ENCODE results near the gene ATP13A2.
A peak's percentile ranks its signal among the peaks of the same experiment; 100 is the strongest.

The ATP13A2 gene

DNA sequence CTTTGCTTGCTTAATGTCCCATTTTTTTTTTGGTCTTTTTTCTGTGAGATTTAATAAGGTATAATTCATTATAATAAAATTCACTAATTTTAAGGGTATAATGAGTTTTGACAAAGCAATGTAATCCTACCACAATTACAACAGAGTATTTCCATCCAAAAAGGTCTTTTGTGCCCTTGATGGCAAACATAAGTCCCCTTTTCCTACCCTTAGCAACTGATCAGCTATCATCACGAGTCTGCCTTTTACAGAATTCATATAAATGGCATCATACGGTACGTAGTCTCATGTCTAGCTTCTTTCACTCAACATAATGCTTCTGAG, 34.6 kb upstream of the ATP13A2 start:
- Mint-ChIP-seq H3K36me3 (peaks cover 15 to 27% of the 10 kb centered on the region in 2 donors), H3K4me3 (no peak overlapping the region)

DNA sequence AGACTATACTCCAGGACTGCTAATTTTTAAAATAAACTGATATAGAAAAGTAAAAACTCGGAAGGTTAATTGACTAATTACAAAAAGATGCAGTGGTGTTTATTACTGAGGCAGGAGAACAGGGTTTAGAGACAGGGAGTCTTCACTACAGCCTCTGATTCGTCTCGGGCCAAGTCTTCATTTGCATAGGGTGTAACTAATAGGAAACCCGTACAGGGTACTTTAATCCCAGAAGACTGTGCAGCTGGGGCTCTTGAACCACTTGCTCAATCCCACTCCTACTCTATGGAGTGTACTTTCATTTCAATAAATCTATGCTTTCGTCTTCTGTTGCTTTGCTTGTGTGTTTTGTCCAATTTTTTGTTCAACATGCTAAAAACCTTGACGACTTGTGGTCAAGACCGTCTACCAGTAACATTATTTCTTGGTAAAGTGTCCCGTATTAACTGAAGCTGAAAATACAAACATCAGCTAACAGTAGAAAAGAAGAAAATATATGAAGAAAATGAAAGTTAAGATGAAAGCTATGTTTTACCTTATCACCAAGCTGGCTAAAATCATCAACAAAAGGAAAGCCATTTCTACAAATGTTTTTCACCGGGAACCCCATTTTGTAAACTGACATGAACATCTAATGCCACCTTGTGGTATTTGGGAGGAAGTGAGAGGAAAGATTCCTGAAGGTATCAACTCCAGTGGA, 34.1 kb upstream of the ATP13A2 start:
- no peak for DNase-seq
- H3K36me3 Mint-ChIP-seq: peaks cover 13 to 24% of the 10 kb centered on the region in 2 donors

More for the DNA sequence above, 34.6 kb upstream of the ATP13A2 start:
- Mint-ChIP-seq H3K27me3 (no peaks in the 10 kb centered on the region), H3K27ac (no peak overlapping the region), H3K4me1 (peaks cover 12 to 16% of the 10 kb centered on the region in 2 donors), H3K9me3 (no peaks in the 10 kb centered on the region)
- ATAC-seq (replicated peaks): no peak
- DNase-seq: no peak

DNA sequence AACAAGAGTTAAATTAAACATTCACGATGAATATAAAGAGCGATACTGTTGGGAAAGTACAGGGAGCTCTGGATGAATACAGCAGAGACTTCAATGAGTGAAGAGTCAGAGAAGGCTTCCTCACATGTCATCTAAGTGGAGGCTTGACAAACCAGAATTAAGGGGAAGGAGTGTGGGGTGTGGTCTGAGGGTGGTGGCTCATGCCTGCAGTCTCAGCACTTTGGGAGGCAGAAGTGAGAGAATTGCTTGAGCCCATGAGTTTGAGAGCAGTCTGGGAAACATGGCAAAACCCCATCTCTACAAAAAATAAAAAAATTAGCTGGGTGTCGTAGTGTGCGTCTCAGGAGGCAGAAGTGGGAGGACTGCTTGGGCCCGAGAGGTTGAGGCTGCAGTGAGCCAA, 33.4 kb upstream of the ATP13A2 start:
- H3K4me1 Mint-ChIP-seq: peaks cover 9 to 12% of the 10 kb centered on the region in 2 donors

More for the DNA sequence above, 34.1 kb upstream of the ATP13A2 start:
- no peaks in the 10 kb centered on the region for H3K9me3 Mint-ChIP-seq
- ATAC-seq (replicated peaks): no peak
- no peaks in the 10 kb centered on the region for H3K27me3 Mint-ChIP-seq
- peak overlapping the region in 1 of 2 donors; percentile 21 for H3K4me3 Mint-ChIP-seq
- H3K4me1 Mint-ChIP-seq: peaks cover 9 to 12% of the 10 kb centered on the region in 2 donors
- H3K27ac Mint-ChIP-seq: no peak overlapping the region

DNA sequence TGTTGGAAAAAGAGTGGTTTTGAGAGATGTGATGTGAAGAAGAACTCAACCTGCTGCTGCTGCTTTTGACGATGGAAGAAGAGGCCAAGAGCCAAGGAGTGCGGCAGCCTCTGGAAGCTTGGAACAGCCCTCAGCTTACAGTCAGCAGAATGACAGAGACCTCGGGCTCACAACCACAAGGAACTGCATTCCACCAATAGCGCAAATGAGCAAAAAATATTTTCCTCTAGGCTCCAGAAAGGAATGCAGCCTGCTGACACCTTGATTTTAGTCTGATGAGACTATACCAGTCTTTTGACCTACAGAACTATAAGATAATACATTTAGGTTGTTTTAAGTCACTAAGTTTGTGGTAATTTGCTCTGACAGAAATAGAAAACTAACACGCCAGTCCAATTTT, 31.9 kb upstream of the ATP13A2 start:
- no peak overlapping the region for H3K4me3 Mint-ChIP-seq
- peaks cover 17 to 32% of the 10 kb centered on the region in 2 donors for H3K36me3 Mint-ChIP-seq
- no peaks in the 10 kb centered on the region for H3K27me3 Mint-ChIP-seq
- H3K9me3 Mint-ChIP-seq: no peaks in the 10 kb centered on the region
- no peak overlapping the region for H3K27ac Mint-ChIP-seq
- DNase-seq: no peak
- H3K4me1 Mint-ChIP-seq: peaks cover 9 to 12% of the 10 kb centered on the region in 2 donors
- ATAC-seq (replicated peaks): no peak

More for the DNA sequence above, 33.4 kb upstream of the ATP13A2 start:
- Mint-ChIP-seq H3K36me3 (peaks cover 16 to 27% of the 10 kb centered on the region in 2 donors), H3K27ac (peak overlapping the region; percentile 62), H3K9me3 (no peaks in the 10 kb centered on the region), H3K27me3 (no peaks in the 10 kb centered on the region), H3K4me3 (no peak overlapping the region)
- ATAC-seq (replicated peaks) (peak in 1 of 2 donors; percentile 20), DNase-seq (no peak)

DNA sequence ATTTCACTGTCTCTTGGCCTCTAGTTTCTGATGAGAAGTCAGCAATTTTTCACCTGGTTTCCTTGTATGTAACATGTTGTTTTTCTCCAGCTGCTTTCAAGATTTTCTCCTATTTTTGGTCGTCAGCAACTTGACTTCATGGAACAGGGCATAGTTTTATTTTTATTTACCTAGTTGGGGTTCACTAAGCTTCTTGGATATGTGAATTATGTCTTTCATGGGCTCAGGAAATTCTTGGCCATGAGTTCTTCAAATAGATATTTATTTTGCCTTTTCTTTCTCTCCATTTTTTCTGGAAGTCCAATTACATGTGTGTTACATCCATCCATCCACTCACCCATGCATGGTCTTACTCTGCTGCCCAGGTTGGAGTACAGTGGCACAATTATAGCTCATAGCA, 28.4 kb upstream of the ATP13A2 start:
- Mint-ChIP-seq H3K27me3 (no peaks in the 10 kb centered on the region), H3K4me1 (peaks cover 5 to 9% of the 10 kb centered on the region in 2 donors), H3K4me3 (no peak overlapping the region), H3K27ac (no peak overlapping the region), H3K9me3 (no peaks in the 10 kb centered on the region), H3K36me3 (peaks cover 20 to 28% of the 10 kb centered on the region in 2 donors)
- ATAC-seq (replicated peaks) (no peak), DNase-seq (no peak)

DNA sequence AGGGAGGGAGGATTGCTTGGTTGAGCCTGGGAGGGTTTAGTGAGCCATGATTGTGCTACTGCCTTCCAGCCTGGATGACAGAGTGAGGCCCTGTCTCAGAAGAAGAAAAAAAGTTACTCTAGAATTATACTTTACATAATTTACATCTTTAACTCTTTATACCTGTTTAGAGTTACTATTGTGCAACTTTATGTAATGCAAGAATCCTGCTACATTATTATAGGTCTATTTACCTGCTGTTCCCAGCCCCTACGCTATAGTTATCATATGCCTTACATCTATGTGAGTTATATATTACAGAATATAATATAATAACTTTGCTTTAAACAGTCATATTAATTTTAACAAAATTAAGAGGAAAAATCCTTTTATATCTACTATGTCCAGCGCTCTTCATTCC, 27.8 kb upstream of the ATP13A2 start:
- H3K4me1 Mint-ChIP-seq: peaks cover 3 to 6% of the 10 kb centered on the region in 2 donors
- peaks cover 18 to 25% of the 10 kb centered on the region in 2 donors for H3K36me3 Mint-ChIP-seq
- ATAC-seq (replicated peaks) (no peak), DNase-seq (no peak)
- H3K4me3 Mint-ChIP-seq: no peak overlapping the region
- H3K9me3 Mint-ChIP-seq: no peaks in the 10 kb centered on the region
- no peaks in the 10 kb centered on the region for H3K27me3 Mint-ChIP-seq
- H3K27ac Mint-ChIP-seq: no peak overlapping the region

DNA sequence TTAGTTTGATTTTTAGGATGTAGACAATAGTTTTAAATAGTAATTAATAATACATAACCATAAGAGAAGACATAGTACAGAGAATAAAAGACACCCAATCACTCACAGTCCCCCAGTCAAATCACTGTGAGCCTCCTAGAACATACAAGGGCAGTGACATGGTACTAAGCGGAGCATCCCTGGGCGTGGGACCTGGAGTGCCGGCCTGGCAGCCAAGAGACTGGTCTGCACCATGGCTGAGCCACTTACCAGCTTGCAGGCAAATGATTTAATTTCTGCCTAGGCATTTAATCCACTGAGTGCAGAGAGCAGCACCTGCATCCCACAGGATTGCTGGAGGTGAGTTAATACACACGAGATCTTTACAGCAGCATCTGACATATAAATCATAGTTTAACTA, 21.8 kb upstream of the ATP13A2 start:
- Mint-ChIP-seq H3K27me3 (no peaks in the 10 kb centered on the region), H3K36me3 (peaks cover 14 to 16% of the 10 kb centered on the region in 2 donors), H3K4me3 (no peak overlapping the region), H3K27ac (no peak overlapping the region), H3K4me1 (peaks cover 3 to 4% of the 10 kb centered on the region in 2 donors), H3K9me3 (no peaks in the 10 kb centered on the region)
- no peak for ATAC-seq (replicated peaks)
- DNase-seq: no peak

DNA sequence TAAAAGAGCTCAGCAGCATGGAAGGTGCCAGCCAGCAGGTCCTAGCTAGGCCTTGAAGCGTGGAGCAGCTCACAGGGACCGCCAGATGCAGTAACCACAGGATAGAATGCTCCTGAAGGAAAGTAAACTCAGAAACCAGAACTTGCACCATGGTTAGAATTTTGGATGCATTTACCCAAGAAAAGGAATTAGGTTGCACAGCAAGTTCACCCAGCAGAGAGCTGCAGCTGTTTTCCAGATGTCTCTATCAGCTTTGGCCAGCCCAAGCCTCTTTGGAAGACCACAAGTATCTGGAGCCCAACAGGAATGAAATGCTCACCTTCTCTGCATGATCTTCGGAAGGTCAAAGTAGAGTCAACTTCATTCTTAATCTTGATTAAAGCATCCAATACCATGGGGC, 21.0 kb upstream of the ATP13A2 start:
- no peak for ATAC-seq (replicated peaks)
- Mint-ChIP-seq H3K27ac (no peak overlapping the region), H3K36me3 (peaks cover 15 to 18% of the 10 kb centered on the region in 2 donors), H3K27me3 (no peaks in the 10 kb centered on the region), H3K4me3 (no peak overlapping the region), H3K9me3 (no peaks in the 10 kb centered on the region), H3K4me1 (no peaks in the 10 kb centered on the region)
- no peak for DNase-seq

DNA sequence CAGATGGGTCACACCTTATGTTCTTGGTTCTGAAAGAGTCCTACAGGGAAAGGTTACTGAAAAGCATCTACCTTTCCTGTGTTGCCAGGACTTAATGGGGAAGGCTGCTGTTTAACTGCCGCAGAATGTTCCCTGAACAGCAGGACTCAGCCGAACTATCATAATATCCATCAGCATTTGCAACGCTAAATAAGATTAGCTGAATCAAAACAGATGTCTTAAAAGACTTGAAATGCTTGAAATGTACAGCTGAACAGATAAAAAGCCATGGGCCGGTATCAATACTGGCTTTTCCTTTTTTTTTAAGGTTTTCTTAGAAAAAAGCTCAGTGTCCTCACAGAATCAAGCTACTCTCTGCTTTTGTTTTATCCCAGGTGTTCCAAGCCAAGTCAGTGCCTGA, 19.7 kb upstream of the ATP13A2 start:
- Mint-ChIP-seq H3K9me3 (no peaks in the 10 kb centered on the region), H3K27me3 (no peaks in the 10 kb centered on the region), H3K4me1 (no peaks in the 10 kb centered on the region), H3K27ac (no peak overlapping the region), H3K4me3 (no peak overlapping the region), H3K36me3 (peaks cover 21 to 26% of the 10 kb centered on the region in 2 donors)
- DNase-seq (no peak), ATAC-seq (replicated peaks) (no peak)

DNA sequence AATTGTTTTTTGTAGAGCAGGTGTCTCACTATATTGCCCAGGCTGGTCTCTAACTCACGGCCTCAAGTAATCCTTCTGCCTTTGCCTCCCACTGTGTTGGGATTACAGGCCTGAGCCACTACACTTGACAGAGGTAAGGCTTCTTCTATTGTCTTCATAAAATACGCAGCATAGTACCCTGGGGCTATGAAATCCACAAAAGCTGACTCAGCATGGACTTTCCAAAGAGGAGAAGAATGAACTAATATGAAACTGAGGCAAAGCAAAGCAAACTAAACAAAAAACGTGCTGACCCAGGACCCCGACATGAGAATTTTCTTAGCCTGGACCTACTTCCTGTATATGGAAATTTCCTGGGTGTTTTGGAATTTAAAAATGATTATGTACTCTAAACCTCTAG, 18.5 kb upstream of the ATP13A2 start:
- no peaks in the 10 kb centered on the region for H3K4me1 Mint-ChIP-seq
- H3K9me3 Mint-ChIP-seq: no peaks in the 10 kb centered on the region
- H3K27me3 Mint-ChIP-seq: no peaks in the 10 kb centered on the region
- no peak overlapping the region for H3K4me3 Mint-ChIP-seq
- DNase-seq: no peak
- ATAC-seq (replicated peaks): no peak
- H3K36me3 Mint-ChIP-seq: peaks cover 26% of the 10 kb centered on the region in 2 donors
- no peak overlapping the region for H3K27ac Mint-ChIP-seq

DNA sequence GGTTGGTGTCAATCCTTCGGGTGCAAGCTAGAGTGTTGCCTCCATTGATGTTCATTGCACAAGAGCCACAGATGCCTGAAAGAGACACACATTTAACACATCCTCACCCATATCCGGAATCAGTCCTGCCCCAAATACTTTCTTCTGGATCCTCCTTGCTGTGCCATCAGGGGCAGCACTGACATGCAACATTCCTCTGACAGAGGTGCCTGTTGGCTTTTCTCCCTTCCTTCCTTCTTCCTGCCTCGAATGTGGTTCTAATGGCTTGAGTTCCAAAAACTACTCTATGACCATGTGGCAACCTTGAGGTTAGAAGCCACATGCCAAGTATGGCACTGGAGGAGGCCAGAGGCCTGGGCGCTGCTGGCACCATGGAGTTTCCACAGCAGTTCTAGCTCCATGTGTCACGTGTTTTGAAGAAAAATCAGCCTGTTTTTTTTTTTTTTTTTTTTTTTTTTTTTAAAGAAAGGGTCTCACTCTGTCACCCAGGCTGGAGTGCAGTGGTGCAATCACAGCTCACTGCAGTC, 17.0 kb upstream of the ATP13A2 start:
- H3K27me3 Mint-ChIP-seq: no peaks in the 10 kb centered on the region
- H3K27ac Mint-ChIP-seq: no peak overlapping the region
- H3K9me3 Mint-ChIP-seq: no peaks in the 10 kb centered on the region
- DNase-seq (no peak), ATAC-seq (replicated peaks) (no peak)
- peaks cover 3 to 4% of the 10 kb centered on the region in 2 donors for H3K4me1 Mint-ChIP-seq
- peaks cover 22 to 36% of the 10 kb centered on the region in 2 donors for H3K36me3 Mint-ChIP-seq
- H3K4me3 Mint-ChIP-seq: no peak overlapping the region

DNA sequence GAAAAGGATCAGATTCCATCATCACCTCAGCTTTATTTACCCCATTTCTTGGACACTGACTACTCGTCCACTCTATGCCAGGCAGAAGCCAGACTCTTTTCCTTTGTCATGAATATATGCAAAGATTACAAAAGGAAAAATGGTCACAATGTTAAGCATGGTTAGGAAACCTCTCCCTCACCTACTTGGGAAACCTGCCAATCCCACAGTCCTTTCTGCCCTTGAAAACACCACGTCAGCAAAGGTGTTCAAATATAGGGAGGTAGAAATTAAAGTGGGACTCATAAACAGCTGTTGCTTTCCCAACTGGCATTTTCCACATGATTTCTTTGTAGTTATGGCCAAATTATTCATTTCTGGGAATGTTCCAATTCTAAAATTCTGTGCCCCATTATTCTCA, 16.2 kb upstream of the ATP13A2 start:
- Mint-ChIP-seq H3K36me3 (peaks cover 20 to 44% of the 10 kb centered on the region in 2 donors), H3K9me3 (no peaks in the 10 kb centered on the region), H3K4me1 (peaks cover 10 to 12% of the 10 kb centered on the region in 2 donors), H3K27me3 (no peaks in the 10 kb centered on the region), H3K4me3 (no peak overlapping the region), H3K27ac (no peak overlapping the region)
- ATAC-seq (replicated peaks) (no peak), DNase-seq (no peak)

DNA sequence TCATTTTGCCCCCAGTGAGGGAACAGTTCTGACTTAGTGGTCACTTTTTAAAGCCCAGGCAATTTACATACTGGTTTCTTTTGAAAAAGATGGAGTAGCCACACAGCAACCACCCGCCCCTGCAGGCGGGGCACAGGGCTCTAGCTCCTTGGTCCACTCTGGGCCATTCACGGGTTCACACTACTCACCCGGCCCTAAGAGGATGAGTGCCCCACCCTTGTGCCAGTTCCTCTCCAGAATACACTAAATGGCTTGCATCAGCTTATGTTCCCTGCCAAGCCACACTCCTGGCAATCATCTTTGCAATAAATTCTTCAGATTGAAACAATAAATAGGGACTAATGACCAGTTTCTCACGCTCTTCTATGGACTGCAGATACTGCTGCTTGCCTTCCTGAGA, 15.7 kb upstream of the ATP13A2 start:
- Mint-ChIP-seq H3K27me3 (no peaks in the 10 kb centered on the region), H3K4me3 (no peak overlapping the region), H3K36me3 (peaks cover 20 to 47% of the 10 kb centered on the region in 2 donors), H3K4me1 (peaks cover 11 to 14% of the 10 kb centered on the region in 2 donors), H3K27ac (no peak overlapping the region), H3K9me3 (no peaks in the 10 kb centered on the region)
- DNase-seq: no peak
- ATAC-seq (replicated peaks): no peak

DNA sequence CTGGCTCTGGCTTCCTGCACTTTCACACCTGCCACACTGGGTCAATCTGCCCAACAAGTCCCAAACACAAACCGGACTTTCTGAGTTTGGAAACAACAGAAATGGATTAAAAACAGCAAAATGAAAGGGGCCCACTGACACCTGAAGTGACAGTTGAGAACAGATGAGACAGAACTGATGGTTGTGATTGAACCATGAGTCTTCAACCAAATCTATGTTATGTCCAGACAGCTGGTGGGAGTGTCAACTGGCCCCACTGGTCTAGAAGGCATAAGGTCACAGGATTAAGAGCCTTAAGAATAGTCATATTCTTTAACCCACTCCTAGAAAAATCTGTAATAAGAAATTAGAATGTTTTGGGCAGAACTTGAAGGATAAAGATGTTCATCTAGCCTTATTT, 13.0 kb upstream of the ATP13A2 start:
- Mint-ChIP-seq H3K27ac (no peak overlapping the region), H3K4me3 (no peak overlapping the region), H3K9me3 (no peaks in the 10 kb centered on the region), H3K36me3 (peaks cover 33 to 58% of the 10 kb centered on the region in 2 donors), H3K27me3 (no peaks in the 10 kb centered on the region), H3K4me1 (peaks cover 11 to 14% of the 10 kb centered on the region in 2 donors)
- DNase-seq: no peak
- ATAC-seq (replicated peaks): no peak

DNA sequence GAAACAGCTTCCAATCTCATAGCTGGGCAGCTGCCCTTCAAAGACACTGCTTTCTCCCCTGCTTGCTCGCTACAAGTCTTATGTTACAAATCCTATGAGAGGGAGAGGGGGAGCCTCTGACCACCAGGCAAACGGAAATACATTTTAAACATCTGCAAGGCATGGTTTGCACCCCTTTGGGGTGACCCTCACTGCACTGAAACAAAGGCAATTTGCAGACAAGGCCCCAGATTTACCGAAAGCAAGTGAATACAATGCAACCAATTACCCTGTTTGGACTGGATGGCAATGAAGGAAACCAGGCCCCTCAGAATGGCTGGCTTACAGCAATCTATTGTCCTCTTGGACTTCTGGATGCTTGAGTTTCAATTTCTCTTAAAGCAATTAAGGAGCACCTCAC, 11.8 kb upstream of the ATP13A2 start:
- H3K36me3 Mint-ChIP-seq: peaks cover 32 to 59% of the 10 kb centered on the region in 2 donors
- no peak for DNase-seq
- no peaks in the 10 kb centered on the region for H3K27me3 Mint-ChIP-seq
- no peak overlapping the region for H3K4me3 Mint-ChIP-seq
- no peak for ATAC-seq (replicated peaks)
- H3K9me3 Mint-ChIP-seq: no peaks in the 10 kb centered on the region
- H3K4me1 Mint-ChIP-seq: peaks cover 18 to 25% of the 10 kb centered on the region in 2 donors
- no peak overlapping the region for H3K27ac Mint-ChIP-seq
